HepG2 (cell line): ENCODE measurements around the gene ZBTB26. TPM values are rescaled to one million over a fixed set of nuclear protein-coding genes. Genes with fewer than 3 reads are reported as not detected.

ENCODE experiments used
- AKAP8 ChIP-seq: sonication (generic); formaldehyde crosslinking; IDR thresholded peaks from 2 replicates; pipeline ENCODE4 v1.5.1; 2020; ENCODE audit warnings: mild to moderate bottlenecking, missing genetic modification reagents
- ATRX ChIP-seq: sonication (generic); formaldehyde crosslinking; IDR thresholded peaks from 2 replicates; pipeline ENCODE4 v1.4.0; 2020; ENCODE audit warnings: missing genetic modification reagents, borderline replicate concordance
- BRD4 ChIP-seq: sonication (generic); formaldehyde crosslinking; IDR thresholded peaks from 2 replicates; pipeline ENCODE4 v1.4.0; 2020; ENCODE audit warnings: missing genetic modification reagents
- FIP1L1 ChIP-seq: fragments of 200-400 bp; formaldehyde crosslinking; IDR thresholded peaks from 2 replicates; pipeline ENCODE4 v1.6.1; 2018; ENCODE audit warnings: low read depth, mild to moderate bottlenecking, low read length, moderate library complexity, borderline replicate concordance; ENCODE audit not compliant: insufficient read depth
- FOXA3 ChIP-seq: IDR thresholded peaks from 2 replicates; pipeline ENCODE4 v1.6.1; 2016; ENCODE audit warnings: missing genetic modification reagents, missing compliant biosample characterization
- JUNB ChIP-seq: sonication (generic); formaldehyde crosslinking; IDR thresholded peaks from 2 replicates; pipeline ENCODE4 v1.8.0; 2022; ENCODE audit warnings: missing genetic modification reagents, mild to moderate bottlenecking, borderline replicate concordance
- KAT2B ChIP-seq: fragments of 150-350 bp; IDR thresholded peaks from 2 replicates; pipeline ENCODE4 v1.6.1; 2014; ENCODE audit warnings: low read depth, low read length, borderline replicate concordance
- RXRA ChIP-seq: sonication (generic); formaldehyde crosslinking; IDR thresholded peaks from 2 replicates; pipeline ENCODE4 v1.5.1; 2020; ENCODE audit warnings: missing genetic modification reagents
- TMF1 ChIP-seq: sonication (generic); formaldehyde crosslinking; IDR thresholded peaks from 2 replicates; pipeline ENCODE4 v1.8.1; 2022; ENCODE audit warnings: low read depth, missing genetic modification reagents
- TRAFD1 ChIP-seq: sonication (generic); formaldehyde crosslinking; IDR thresholded peaks from 2 replicates; pipeline ENCODE4 v1.5.1; 2020; ENCODE audit warnings: missing genetic modification reagents, mild to moderate bottlenecking, borderline replicate concordance
- ZBTB43 ChIP-seq: sonication (generic); formaldehyde crosslinking; conservative IDR thresholded peaks from 2 replicates; pipeline ENCODE4 v1.4.0; 2020; ENCODE audit warnings: missing genetic modification reagents
- ZFP91 ChIP-seq: sonication (generic); formaldehyde crosslinking; IDR thresholded peaks from 2 replicates; pipeline ENCODE4 v1.9.0; 2022; ENCODE audit warnings: missing genetic modification reagents, mild to moderate bottlenecking, borderline replicate concordance
- ZFX ChIP-seq: sonication (generic); formaldehyde crosslinking; IDR thresholded peaks from 2 replicates; pipeline ENCODE4 v1.4.0; 2020; ENCODE audit warnings: mild to moderate bottlenecking, low read depth, missing genetic modification reagents, moderate library complexity
- ZNF12 ChIP-seq: sonication (generic); formaldehyde crosslinking; IDR thresholded peaks from 2 replicates; pipeline ENCODE4 v1.5.0; 2020; ENCODE audit warnings: missing genetic modification reagents
- ZNF230 ChIP-seq: sonication (generic); formaldehyde crosslinking; IDR thresholded peaks from 2 replicates; pipeline ENCODE4 v1.4.0; 2020; ENCODE audit warnings: mild to moderate bottlenecking, missing genetic modification reagents
- ZNF264 ChIP-seq: sonication (generic); formaldehyde crosslinking; IDR thresholded peaks from 2 replicates; pipeline ENCODE4 v1.4.0; 2020; ENCODE audit warnings: missing genetic modification reagents
- ZNF547 ChIP-seq: sonication (generic); formaldehyde crosslinking; IDR thresholded peaks from 2 replicates; pipeline ENCODE4 v1.5.1; 2020; ENCODE audit warnings: mild to moderate bottlenecking, missing genetic modification reagents
- ZNF556 ChIP-seq: sonication (generic); formaldehyde crosslinking; IDR thresholded peaks from 2 replicates; pipeline ENCODE4 v1.4.0; 2020; ENCODE audit warnings: mild to moderate bottlenecking, missing genetic modification reagents, borderline replicate concordance
- ZNF574 ChIP-seq: sonication (generic); formaldehyde crosslinking; IDR thresholded peaks from 2 replicates; pipeline ENCODE4 v1.4.0; 2020; ENCODE audit warnings: missing genetic modification reagents
- ZNF639 ChIP-seq: conservative IDR thresholded peaks from 2 replicates; pipeline ENCODE4 v1.6.1; 2018; ENCODE audit warnings: missing genetic modification reagents
- ZNF737 ChIP-seq: sonication (generic); formaldehyde crosslinking; IDR thresholded peaks from 2 replicates; pipeline ENCODE4 v1.5.0; 2020; ENCODE audit warnings: missing genetic modification reagents, mild to moderate bottlenecking, borderline replicate concordance
- ZNF781 ChIP-seq: sonication (generic); formaldehyde crosslinking; IDR thresholded peaks from 2 replicates; pipeline ENCODE4 v1.5.1; 2020; ENCODE audit warnings: borderline replicate concordance, mild to moderate bottlenecking, missing genetic modification reagents; ENCODE audit errors: not compliant biosample characterization
- polyA plus RNA-seq, 8 experiments: library from polyadenylated mRNA; depleted of rRNA in 3 of 8; stranded (reverse) in 7 of 8; unstranded in 1 of 8; fragments of >200 nt; fragmentation: Illumina TruSeq in 4 of 8; extraction: Trizol in 4 of 8; gene quantifications; 2 replicates each; pipeline versions ENCODE4 v1.2.1 to v1.2.3, GENCODE V29; 2011 to 2016; ENCODE audit warnings: low read depth in 4 of 8, missing spikeins in 1 of 8, mixed read lengths in 1 of 8; ENCODE audit not compliant: insufficient read depth in 1 of 8
- total RNA-seq, 5 experiments: library from RNA; depleted of rRNA; stranded (reverse); fragments of >200 nt; fragmentation: Illumina TruSeq; extraction: Trizol; gene quantifications; 2 replicates each; pipeline ENCODE4 v1.2.3, GENCODE V29; 2016; ENCODE audit warnings: low read depth in 1 of 5

The ZBTB26 gene
- total and polyA plus RNA-seq, 2 of the 13 experiments (the other 11 are each of a cell fraction or from before 2014, with no cell fraction given), result 4.5 to 8.6 TPM

- no peak for TF ChIP-seq ZNF639 (CRISPR knock-in tag)
- TF ChIP-seq ZFX (CRISPR knock-in tag), result no peak
- TF ChIP-seq ATRX, result no peak
- TF ChIP-seq TRAFD1 (CRISPR knock-in tag), result no peak
- no peak for TF ChIP-seq JUNB
- no peak for TF ChIP-seq ZNF737 (CRISPR knock-in tag)
- TF ChIP-seq RXRA (CRISPR knock-in tag), result peak; percentile 71
- TF ChIP-seq ZNF547 (CRISPR knock-in tag), result no peak
- TF ChIP-seq ZNF574, result peak; percentile 59; the same call in 1 of the 2 replicates
- TF ChIP-seq ZNF781 (CRISPR knock-in tag), result no peak
- TF ChIP-seq ZNF264, result 0 out of 2 replicates have a peak, but pooled peaks have one; percentile 41
- TF ChIP-seq FOXA3, result peak; percentile 65; the same call in 1 of the 2 replicates
- TF ChIP-seq ZFP91 (CRISPR knock-in tag), result no peak
- no peak for TF ChIP-seq FIP1L1
- TF ChIP-seq AKAP8 (CRISPR knock-in tag), result no peak
- TF ChIP-seq BRD4, result no peak
- peak; percentile 67; the same call in 1 of the 2 replicates for TF ChIP-seq ZNF12 (CRISPR knock-in tag)
- TF ChIP-seq ZNF556 (CRISPR knock-in tag), result no peak; the same call in 1 of the 2 replicates
- TF ChIP-seq KAT2B, result no peak
- no peak for TF ChIP-seq TMF1 (CRISPR knock-in tag)
- TF ChIP-seq ZNF230 (CRISPR knock-in tag), result no peak
- TF ChIP-seq ZBTB43, result no peak
Observed at GRCh38 chr9:122936464-122936863, 5.2 kb upstream of the ZBTB26 start (continued).
